GM13976 (cell line): Measurements from ENCODE around the gene ZNF789.

Source experiments
- DNase-seq: peaks from one replicate; pipeline ENCODE4 v3.0.0; 2012; ENCODE audit warnings: low spot score
- in situ Hi-C: fragments of 300-500 bp; cut with MboI; formaldehyde crosslinking; loops from one replicate; pipeline ENCODE4 v1.12.0; 2022; ENCODE audit warnings: low sequenced_read_pairs, mixed read lengths, inconsistent platforms; ENCODE audit not compliant: unreplicated experiment
- TF ChIP-seq, protein P1 (sequence below): IDR thresholded peaks from 2 replicates; pipeline ENCODE4 v1.5.1; 2012; ENCODE audit warnings: borderline replicate concordance, mild to moderate bottlenecking; ENCODE audit not compliant: insufficient read depth; ENCODE audit errors: extremely low read depth, missing control alignments, control extremely low read depth

ZNF789 gene

GRCh38 chr7:99490878-99491277, 18.2 kb downstream of the ZNF789 start:
- in situ Hi-C loops: no loop called here
- DNase-seq: no peak
- TF ChIP-seq, protein P1, sequence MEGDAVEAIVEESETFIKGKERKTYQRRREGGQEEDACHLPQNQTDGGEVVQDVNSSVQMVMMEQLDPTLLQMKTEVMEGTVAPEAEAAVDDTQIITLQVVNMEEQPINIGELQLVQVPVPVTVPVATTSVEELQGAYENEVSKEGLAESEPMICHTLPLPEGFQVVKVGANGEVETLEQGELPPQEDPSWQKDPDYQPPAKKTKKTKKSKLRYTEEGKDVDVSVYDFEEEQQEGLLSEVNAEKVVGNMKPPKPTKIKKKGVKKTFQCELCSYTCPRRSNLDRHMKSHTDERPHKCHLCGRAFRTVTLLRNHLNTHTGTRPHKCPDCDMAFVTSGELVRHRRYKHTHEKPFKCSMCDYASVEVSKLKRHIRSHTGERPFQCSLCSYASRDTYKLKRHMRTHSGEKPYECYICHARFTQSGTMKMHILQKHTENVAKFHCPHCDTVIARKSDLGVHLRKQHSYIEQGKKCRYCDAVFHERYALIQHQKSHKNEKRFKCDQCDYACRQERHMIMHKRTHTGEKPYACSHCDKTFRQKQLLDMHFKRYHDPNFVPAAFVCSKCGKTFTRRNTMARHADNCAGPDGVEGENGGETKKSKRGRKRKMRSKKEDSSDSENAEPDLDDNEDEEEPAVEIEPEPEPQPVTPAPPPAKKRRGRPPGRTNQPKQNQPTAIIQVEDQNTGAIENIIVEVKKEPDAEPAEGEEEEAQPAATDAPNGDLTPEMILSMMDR: no peak

- TF ChIP-seq, protein P1: no peak
- DNase-seq: no peak
- in situ Hi-C loops: no loop called here
Observed at GRCh38 chr7:99493823-99494222, 21.1 kb downstream of the ZNF789 start.

DNA sequence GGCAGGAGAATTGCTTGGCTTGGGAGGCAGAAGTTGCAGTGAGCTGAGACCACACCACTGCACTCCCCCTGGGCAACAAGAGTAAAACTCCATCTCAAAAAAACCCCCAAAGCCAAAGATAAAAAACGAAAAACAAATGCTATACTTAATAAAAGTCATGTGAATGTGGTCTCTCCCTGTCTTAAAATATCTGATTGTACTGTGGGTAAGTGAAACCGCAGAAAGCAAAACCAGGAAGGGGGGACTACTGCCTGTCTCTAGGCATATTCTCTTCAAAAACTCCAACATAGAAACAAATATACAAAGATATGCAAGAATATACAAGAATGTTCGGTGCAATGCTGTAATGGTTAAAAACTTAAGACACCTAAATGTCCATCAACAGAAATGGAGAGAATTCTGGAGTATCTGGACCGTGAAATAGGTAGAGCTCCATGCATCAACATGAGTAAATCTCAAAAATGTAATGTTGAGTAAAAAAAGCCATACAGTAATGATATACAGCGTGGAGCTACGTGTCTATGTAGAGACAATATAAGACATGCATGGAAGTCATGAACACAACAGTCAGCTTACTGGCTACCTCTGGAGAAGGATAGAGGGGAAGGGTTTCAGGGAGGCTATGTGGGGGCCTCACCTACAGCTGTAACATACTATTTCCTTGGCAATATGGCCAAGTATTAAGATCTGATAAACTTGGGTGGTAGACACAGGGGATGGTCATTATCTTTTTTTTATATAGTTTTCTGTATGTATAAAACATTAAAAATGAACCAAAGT, 25.3 kb downstream of the ZNF789 start:
- TF ChIP-seq, protein P1: no peak
- in situ Hi-C loops: no loop called here
- no peak for DNase-seq

- in situ Hi-C loops: no loop called here
- DNase-seq: no peak
- TF ChIP-seq, protein P1: no peak
Observed at GRCh38 chr7:99498546-99498944, 25.9 kb downstream of the ZNF789 start.

DNA sequence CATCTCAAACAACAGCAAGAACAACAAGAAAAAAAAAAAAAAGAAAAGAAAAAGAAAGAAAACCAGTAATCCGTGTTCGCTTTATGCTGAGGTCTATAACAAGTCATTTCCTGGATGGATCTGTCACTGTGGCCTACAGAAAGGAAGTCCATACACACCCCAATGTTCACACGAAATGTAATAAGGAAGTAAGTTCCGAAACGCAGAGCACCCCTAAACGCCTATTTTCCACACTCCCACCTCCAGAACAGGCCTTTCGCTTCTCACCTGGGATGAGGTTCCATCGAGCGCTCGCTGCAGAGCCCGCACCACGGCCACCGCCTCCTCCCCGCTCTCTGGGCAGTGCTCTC, 26.7 kb downstream of the ZNF789 start:
- TF ChIP-seq, protein P1: no peak
- in situ Hi-C loops: no loop called here
- peak; percentile 51 for DNase-seq

DNA sequence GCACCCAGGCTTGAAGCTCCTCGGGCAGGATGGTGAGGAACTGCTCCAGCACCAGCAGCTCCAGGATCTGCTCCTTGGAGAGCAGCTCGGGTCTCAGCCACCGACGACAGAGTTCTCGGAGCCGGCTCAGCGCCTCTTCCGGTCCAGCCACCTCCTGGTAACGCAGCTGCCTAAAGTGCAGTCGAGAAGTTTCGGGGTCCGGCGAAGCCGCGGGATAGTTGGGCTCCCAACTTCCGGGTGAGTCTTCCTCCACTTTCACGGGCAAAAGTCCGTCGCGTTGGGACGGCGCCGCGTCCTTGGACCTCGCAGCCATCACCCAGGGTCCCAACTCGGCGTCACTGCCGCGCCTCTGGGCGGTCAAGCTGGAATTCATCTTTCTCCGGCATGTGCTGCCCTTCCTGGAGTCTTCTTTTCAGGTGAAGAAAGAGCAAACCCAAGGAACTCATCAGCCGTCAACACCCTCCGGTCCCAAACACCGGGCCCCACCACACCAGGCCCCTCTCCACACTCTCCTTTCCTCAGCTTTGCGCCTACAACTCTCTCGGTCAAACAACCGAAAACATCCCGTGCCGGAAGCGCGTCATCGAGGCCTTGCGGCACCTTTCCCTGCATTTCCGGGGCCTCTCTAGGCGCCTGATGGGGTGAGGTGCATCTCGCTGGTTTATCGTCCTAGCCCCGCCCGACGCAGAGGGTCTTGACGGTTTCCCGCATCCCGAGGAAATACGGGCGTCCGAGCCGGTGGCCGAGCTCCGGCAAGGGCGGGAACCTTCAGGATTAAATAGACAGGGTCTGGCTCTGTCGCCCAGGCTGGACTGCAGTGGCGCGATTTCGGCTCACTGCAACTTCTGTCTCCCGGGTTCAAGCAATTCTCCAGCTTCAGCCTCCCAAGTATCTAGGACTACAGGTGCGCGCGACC, 27.3 kb downstream of the ZNF789 start, which contains the start of gene ZNF394:
Gene ZNF394, minus strand, starts transcription at position 561 of the 916 bp plus-strand sequence. Its CDS starts 188 bp downstream, at position 373.
- TF ChIP-seq, protein P1: no peak
- DNase-seq: peak; percentile 92
- in situ Hi-C loops: no loop called here
